ENCODE results near the gene RASGRF1.

- TF ChIP-seq, protein P1, sequence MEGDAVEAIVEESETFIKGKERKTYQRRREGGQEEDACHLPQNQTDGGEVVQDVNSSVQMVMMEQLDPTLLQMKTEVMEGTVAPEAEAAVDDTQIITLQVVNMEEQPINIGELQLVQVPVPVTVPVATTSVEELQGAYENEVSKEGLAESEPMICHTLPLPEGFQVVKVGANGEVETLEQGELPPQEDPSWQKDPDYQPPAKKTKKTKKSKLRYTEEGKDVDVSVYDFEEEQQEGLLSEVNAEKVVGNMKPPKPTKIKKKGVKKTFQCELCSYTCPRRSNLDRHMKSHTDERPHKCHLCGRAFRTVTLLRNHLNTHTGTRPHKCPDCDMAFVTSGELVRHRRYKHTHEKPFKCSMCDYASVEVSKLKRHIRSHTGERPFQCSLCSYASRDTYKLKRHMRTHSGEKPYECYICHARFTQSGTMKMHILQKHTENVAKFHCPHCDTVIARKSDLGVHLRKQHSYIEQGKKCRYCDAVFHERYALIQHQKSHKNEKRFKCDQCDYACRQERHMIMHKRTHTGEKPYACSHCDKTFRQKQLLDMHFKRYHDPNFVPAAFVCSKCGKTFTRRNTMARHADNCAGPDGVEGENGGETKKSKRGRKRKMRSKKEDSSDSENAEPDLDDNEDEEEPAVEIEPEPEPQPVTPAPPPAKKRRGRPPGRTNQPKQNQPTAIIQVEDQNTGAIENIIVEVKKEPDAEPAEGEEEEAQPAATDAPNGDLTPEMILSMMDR (IDR thresholded peaks at IDR 0.05), result no peak
- TF ChIP-seq POLR2A (IDR thresholded peaks at IDR 0.05), result no peak
- TF ChIP-seq POLR2AphosphoS5 (IDR thresholded peaks at IDR 0.05), result no peak
- no peak for TF ChIP-seq EP300 (IDR thresholded peaks at IDR 0.05; ENCODE audit: low read depth)
These were observed 54.8 kb downstream of the RASGRF1 start for GRCh38 chr15:79035814-79036213.
